HG03066 (cell line): ENCODE data around the gene SAE1.

ENCODE experiments used
- ATAC-seq: cut with Tn5 transposase; IDR thresholded peaks from one replicate; pipeline ENCODE4 v1.9.1; 2021; ENCODE audit warnings: low read depth; ENCODE audit not compliant: unreplicated experiment

The SAE1 gene

DNA sequence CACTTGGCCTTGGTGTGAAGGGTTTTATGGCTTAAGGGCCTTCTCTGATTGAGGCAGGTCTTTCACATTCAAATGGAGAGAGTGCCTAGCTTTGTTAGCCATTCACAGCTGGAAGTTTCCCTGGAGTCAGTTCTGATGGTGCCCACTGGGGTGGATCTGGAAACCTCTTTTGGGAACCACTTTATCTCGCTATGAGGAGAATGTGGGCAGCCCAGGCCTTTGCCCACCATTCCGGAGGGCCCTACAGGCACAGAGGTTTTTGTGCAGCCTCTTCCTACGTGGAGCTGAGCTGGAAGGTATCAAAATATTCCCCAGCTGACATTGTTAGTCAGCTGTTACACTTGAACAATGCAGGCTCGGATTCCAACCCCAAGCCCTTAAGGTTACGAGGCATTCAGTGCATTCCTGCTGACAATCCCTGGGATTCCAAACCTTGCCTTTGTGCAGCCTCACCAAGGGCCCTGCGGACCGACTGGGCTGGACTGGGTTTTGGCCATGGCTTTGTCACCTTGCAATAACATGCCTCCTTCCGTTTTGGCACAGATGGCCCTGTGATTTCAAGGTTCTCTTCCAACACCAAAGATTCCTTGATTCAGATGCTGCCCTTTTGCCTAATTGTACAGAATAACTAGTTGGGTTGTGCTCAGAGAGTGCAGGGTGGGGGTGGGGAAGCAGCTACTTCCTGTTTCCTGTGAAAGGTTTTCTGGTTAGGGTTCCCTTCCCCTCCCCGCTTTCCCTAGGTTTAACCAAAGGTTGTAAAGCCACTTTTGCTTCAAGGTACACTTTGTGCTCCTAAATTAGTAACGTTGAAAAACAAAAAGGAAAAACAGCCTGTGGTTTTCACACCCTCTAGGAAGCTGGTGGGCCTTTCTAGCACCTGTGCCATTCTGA, 27.0 kb downstream of the SAE1 start:
- no peak for ATAC-seq

DNA sequence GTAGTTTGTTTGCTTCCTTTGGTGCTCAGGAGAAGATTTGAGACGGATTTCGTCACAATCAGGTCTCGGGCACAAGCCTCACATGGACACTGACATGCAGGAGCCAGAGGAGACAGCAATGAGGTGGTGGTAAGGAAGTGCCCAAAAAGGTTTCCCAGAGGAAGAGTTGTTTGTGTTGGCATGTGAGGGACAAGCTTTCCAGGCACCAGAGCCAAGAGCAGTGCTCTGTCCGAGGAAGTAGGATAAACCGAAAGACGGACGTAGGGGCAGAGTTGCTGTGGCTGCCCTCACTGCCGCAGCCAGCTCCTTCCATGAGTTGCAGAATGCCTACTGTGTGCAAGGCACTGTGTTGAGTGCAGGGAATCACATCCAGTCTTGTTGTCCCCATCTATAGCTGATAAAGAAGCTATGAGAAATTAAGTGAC, 27.7 kb downstream of the SAE1 start:
- no peak for ATAC-seq

DNA sequence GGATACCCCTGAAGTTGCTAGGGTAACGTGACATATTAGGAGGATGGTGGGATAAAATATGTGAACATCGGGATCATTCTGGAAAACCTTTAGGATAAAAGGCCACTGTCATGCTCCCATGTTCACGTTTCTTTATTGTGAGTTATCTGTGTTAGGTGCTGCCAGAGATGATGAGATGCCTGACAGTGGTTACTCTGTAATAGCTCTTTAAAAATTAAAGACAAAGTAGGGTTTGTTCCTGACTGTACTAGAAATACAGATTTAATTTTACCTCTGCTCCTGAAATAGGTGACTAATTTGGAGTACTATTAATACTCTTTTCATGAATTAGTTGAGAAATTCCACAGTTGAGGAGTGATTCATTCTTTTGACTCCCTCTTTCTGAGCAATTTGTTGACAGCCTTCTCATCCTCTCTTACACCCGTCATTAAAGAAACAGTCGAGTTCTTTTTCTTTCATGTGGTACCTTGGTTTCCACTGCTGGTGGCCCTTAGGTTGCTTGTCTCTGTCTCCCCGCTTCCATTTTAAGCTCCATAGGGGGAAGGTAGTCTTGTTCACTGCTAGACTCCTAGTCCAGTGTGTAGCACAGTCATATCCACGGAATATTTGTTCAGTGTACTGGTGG, 28.4 kb downstream of the SAE1 start:
- no peak for ATAC-seq

DNA sequence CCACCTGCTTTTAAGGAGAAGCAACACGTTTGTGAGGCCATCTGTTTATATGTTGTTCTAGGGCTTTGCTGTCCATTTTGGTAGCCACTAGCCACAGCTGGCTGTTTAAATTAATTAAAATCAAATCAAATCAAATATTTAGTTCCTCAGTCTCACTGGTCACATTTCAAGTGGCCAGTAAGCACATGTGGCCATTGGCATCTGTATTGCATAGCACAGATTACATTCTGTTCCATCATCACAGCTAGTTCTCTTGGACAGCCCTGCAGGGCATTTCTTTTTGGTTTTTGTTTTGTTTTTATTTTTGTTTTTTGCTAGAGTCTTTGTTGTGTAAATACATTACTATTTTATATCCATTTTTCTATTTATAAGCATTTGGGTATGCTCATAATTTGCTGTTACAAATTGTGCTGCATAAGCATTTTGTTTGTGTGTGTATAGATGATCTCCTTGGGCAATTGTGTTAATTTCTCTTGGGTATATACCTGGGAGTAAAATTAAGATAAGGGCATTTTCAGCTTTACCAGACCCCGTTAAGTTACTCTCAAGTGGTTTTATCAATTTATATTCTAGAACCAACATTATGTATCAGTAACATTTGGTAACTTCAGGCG, 31.3 kb downstream of the SAE1 start:
- ATAC-seq: no peak

DNA sequence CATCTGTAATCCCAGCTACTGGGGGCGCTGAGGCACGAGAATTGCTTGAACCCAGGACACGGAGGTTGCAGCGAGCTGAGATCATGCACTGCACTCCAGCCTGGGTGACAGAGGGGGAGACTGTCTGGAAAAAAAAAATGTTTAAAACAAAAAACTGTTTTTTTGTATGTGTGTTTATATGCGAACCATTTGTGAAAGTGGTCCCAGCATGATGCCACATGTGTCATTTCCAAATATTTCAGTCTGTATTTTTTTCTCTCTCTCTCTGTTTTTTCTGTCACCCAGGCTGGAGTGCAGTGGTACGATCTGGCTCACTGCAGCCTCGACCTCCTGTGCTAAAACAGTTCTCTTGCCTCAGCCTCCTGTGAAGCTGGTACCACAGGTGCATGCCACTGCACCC, 37.4 kb downstream of the SAE1 start:
- no peak for ATAC-seq

DNA sequence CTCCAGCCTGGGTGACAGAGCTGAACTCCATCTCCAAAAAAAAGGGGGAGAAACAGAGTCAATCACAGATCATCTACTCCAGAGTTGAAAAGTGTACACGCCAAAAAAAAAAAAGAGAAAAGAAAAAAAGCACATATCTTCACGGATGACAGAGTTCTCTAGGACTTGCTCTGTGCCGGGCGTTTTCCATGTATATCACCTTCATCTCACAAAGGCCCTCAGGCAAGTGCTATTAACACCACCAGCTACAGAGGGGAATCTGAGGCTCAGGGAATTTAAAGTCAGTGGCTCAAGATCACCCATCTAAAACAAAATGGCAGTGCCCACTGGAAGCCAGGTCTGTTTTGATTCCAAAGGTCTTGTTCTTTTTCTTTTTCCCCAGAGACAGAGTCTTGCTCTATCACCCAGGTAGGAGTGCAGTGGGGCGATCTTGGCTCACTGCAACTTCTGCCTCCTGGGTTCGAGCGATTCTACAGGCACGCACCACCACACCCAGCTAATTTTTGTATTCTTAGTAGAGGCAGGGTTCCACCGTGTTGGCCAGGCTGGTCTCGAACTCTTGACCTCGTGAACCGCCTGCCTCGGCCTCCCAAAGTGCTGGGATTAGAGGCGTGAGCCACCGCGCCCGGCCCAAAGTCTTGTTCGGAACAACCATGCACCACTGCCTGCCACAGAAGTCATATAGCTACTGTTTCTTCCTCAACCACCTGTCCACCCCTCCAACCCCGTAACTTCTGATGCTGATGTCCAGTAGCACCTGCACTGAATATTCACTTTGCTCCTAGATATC, 42.2 kb downstream of the SAE1 start:
- no peak for ATAC-seq

DNA sequence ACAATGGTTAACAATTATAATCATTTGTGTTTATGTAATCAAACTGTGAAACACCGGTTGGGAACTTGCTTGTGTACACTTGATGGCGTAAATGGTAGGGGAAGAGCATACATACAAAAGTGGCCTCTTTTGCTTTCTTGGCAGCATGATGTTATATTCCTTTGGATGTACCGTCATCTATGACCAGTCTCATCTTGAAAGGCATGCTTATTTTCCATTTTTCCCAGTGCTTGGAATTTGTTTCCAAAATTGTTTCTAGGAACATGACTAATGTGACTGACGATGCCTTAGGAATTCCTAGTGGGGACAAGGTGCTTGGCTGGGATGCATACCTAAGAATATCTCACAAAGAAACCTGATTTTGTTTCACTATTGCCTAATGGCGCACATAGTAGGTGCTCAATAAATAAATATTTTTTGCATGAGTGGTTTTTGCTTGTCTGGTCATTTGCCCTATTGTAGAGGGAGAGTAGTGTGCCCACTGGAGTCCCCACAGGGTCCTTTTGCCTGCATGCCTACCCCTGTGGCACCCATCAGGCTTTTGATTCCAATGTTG, 45.5 kb downstream of the SAE1 start:
- no peak for ATAC-seq

DNA sequence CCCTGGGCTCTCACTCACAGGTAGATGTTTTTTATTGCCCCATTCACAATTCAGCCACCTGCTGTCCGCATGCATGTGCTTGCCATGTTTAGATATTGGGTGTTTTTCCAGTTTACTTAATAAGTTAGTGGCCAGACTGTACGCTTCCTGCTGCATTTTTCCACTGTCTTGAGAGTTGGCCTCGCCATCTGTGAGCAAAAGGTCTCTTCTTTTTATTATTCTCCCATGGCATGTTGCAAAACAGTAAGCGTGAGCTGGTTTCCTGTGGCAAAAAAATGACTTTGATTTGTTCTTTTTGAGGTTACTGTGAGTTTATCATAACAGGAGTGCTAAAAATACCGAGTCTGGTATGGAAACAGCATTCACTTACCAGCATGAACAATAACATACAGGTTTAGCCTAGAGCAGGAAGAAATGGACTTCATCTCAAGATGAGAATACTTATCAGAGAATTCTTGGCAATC, 46.0 kb downstream of the SAE1 start:
- ATAC-seq: no peak

DNA sequence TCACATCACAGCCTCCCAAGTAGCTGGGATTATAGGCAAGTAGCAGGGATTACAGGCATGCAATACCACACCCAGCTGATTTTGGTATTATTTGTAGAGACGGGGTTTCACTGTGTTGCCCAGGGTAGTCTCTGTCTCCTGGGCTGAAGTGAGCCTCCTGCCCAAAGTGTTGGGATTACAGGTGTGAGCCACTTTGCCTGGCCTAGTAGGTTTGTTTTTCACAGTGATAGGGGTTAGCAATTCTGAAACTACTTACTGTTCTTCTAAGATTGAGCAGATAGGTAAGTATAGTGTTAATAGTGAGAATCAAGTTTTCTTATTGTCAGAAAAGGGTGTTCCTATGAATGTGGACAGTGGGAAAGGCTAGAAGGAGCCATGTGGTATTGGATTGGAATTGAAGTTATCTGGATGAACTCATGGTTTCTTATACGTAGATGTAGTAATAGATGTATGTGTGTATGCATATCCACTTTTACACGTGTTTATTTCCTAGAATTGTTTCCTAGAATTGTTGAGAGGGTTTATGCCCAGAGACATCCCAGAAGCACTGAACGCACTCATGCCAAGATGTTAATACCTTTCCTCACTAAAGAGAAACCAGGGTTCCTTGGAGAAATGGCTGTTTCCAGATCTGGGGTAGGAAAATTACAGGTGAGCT, 49.1 kb downstream of the SAE1 start:
- no peak for ATAC-seq

DNA sequence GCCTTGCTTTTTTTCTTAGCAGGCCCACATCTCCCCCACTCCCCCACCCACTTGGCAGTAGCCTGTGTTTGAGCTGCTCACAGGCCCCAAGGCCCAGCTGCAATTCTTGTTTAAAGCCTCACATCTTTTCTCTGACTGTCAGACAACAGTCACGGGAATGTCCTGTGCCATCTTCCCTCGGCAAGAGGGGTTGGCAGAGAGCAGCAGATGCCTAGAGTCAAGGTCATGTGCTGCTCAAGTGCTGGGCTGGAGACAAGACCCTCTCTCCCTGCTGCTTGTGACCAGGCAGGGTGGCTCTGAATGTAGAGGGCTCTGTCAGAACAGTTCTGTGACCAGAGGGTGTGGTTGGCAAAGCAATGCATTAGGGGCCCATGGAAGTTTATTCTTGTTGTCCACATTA, 53.0 kb downstream of the SAE1 start:
- no peak for ATAC-seq

DNA sequence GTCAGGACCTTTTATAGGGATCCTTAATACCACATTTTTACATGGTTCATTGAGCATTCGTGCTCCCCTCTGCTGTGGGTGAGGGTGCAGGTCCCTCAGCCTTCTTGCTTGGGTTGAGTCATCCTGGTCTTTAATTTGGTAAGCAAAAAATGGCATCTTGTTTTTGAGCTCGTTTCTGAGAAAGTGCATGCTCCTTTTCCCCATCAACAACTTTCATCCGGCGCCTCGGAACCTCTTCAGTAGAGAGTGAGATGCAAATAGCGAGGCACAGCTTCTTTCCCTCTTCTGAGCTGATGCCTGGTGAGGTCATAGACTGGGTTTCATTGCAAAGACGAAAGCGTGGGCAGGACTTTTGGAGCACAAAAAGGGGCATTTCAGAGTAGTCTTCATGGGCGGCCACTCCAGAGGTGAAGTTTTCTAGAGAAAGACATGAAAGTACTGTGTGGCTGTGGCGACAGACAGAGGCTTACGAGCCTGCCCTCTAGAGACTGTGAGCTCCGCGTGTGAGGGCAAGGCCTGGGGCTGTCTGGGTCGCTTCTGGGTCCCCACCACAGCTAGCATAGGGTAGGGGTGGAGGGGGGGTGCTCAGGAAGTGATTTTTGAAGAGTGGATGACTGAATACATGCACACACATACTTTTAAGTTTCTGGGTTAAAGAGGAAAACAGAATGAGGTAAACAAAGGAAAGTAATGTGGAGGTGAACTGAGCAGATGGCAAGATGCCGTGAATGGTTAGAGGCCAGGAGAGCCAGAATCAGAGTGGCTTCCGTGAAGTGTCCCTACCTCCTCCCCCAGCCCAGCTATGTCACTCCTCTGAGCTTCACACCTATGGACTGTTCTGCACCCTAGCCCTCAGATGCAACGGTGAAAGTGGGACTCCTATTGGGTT, 56.1 kb downstream of the SAE1 start:
- peak; percentile 79 for ATAC-seq

DNA sequence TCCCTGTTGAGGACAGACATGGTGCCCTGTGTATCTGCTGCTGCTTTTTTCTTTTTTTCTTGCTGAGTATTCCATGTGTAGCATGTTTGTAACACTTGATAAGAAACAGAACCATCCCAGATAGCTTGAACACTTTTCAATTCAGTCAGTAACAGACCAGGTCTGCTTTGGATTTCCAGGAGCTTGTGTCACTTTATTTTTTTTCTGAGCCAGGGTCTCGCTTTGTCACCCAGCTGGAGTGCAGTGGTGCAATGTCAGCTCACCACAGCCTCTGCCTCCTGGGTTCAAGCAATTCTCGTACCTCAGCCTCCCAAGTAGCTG, 56.7 kb downstream of the SAE1 start:
- no peak for ATAC-seq

DNA sequence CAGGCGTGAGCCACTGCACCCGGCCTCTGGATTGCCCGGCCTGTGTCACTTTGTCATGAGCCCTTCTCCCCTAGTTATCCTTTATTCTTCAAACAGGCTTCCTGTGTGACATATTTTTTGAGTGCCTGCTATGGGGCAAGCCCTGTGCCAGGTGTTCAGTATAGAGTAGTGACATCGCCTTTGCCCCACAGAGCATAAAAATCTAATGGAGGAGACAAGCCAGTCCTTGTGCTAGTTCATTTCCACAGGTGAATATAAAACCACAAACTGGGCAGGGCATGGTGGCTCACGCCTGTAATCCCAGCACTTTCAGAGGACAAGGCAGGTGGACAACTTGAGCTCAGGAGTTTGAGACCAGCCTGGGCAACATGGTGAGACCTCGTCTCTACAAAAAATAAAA, 57.2 kb downstream of the SAE1 start:
- no peak for ATAC-seq

DNA sequence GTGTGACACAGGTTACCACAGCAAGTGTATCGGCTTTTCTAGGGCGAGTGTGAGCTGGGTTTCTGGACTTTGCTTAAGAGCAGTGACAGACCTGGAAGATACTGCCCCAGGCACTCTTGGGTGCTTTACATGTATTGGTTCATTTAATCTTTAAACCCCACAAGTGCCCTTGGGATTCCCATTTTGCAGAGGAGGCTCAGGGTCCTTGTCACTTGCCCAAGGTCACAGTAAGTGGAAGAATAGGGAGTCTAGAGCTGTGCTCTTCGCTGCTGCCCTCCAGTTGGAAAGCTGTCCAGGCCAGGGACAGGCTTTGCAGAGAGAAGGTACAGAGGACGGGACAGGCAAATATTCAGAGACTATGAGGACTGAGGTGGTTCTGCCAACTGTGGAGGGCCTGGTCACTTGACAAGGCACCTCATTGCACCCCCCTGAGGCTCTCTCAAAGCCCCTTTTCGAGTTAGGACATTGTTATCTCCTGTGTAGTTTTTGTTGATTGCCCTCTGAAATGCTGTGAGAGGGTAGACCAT, 57.9 kb downstream of the SAE1 start:
- ATAC-seq: no peak

DNA sequence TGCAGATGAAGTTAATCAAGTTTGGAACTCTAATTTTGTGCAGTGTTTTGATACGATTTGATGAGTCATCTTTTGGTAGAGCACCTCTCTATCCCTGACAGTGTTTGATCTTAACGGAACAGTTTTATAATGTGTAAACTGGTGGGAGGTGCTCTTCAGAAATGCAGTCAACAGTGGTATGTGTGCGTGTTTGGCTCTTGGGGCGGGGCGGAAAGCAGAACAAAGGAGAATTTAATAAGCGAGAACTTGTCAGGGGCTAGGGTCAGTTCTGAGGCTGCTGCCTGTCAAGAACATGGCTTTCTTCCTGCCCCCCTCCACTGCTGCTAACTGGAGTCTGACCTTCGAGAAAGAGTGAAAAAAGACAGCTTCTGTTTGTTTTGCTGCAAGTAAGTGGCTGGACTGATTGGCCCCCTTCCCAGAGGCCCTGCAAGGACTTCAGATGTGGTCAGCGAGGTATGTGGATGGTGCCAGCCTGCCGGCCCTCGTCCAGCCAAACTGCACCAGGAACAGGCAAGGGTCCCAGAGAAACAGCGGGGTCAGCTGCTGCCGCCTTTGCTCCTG, 59.6 kb downstream of the SAE1 start:
- no peak for ATAC-seq

DNA sequence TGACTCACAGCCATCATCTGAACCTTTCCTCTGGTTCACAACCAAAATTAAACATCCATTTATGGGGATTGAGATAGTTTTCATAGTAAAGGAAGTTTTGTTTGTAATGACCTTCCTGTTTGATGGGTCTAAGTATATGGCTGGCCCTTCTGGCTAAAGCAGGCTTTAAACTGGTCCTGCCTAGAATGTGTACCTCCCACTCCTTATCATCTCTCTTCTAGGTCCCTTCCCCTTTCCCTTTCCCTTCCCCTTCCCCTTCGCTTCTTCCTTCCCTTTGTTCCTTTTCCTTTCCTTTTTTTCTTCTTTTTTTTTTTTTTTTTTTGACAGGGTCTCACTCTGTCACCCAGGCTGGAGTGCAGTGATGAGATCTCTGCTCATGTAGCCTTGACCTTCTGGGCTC, 64.8 kb downstream of the SAE1 start:
- no peak for ATAC-seq

DNA sequence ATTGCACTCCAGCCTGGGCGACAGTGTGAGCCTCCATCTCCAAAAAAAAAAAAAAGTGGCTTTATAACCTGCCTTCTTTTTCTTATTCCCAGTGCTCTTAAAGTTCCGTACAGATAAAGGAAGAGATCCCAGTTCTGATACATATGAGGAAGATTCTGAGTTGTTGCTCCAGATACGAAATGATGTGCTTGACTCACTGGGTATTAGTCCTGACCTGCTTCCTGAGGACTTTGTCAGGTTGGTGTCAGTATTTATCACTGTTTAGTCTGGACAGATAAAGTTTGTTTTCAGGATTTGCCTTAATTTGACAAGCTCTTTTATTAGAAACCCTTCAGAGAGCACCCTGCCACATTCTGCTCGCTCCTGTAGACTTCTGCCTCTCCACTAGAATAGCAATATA, 66.5 kb downstream of the SAE1 start:
- ATAC-seq: no peak

DNA sequence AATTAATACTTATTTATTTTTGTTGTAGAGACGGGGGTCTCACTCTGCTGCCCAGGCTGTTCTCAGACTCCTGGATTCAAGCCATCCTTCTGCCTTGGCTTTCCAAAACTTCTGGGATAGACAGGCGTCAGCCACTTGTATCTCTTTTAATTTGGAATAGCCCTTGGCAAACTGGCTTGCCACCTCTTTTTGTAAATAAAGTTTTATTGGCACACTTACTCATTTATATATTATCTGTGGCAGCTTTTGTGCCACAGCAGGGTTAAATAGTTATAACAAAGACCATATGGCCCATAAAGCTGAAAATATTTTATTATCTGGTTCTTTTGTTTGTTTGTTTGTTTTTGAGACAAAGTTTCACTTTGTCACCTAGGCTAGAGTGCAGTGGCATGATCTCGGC, 69.9 kb downstream of the SAE1 start:
- no peak for ATAC-seq

DNA sequence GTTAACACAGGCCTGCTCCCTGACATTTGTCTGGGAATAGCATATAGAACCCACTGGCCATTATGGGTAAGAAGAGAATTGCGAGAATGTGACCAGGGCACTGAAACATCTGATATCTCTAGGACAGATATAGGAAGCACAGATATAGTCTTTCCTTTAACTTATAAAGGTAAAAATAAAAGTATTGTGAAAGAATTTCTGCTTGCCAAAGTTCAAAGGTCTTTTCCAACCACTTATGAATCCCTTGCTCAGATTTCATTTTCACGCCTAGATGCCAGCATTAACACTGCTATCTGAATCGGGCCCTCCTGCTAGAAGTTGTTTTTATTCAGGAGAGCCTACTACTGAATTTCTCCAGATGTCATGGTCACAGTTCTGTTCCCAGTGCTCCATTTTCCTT, 72.6 kb downstream of the SAE1 start:
- no peak for ATAC-seq
